Measurements from ENCODE around the gene EPHA3.

The EPHA3 gene

GRCh38 chr3:89436846-89437245 lies 329.4 kb downstream of the EPHA3 start:
- in situ Hi-C loops (cut with MboI; ENCODE audit: low pct_unique_long_range_greater_than_20kb, low sequenced_read_pairs, unreplicated experiment): no loop called here
- DNase-seq (ENCODE audit: low spot score): no peak
- no peak for TF ChIP-seq CTCF (IDR thresholded peaks at IDR 0.05; ENCODE audit: extremely low read depth, insufficient read depth, missing control alignments)

GRCh38 chr3:89440386-89440785 lies 333.0 kb downstream of the EPHA3 start:
- no peak for TF ChIP-seq CTCF (IDR thresholded peaks at IDR 0.05; ENCODE audit: extremely low read depth, insufficient read depth, missing control alignments)
- DNase-seq (ENCODE audit: low spot score): no peak
- in situ Hi-C loops (cut with MboI; ENCODE audit: low pct_unique_long_range_greater_than_20kb, low sequenced_read_pairs, unreplicated experiment): no loop called here

DNA sequence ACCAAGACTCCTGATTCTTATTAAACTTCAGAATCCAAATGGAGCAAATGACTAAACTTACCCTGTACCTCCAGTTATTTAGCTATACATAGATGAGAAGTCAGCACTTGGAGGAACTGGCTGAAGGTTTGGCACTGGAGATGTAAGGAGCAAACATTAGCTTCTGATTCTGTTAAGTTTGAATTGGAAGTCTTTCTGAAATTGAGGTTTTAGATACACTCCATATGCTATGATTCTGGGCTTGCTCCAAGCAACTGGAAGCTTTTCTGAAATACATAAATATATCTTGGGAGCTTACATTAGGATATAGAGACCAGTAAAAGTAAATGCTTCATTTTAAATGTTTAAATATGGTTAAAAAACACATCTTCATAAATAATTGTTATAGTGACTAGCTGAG lies 333.7 kb downstream of the EPHA3 start:
- TF ChIP-seq CTCF (IDR thresholded peaks at IDR 0.05; ENCODE audit: extremely low read depth, insufficient read depth, missing control alignments): no peak
- DNase-seq (ENCODE audit: low spot score): no peak

GRCh38 chr3:89446593-89446992 lies 339.2 kb downstream of the EPHA3 start:
- no peak for DNase-seq (ENCODE audit: low spot score)
- in situ Hi-C loops (cut with MboI; ENCODE audit: low pct_unique_long_range_greater_than_20kb, low sequenced_read_pairs, unreplicated experiment): no loop called here
- TF ChIP-seq CTCF (IDR thresholded peaks at IDR 0.05; ENCODE audit: extremely low read depth, insufficient read depth, missing control alignments): no peak

More for the DNA sequence above, 333.7 kb downstream of the EPHA3 start:
- in situ Hi-C loops (cut with MboI; ENCODE audit: low pct_unique_long_range_greater_than_20kb, low sequenced_read_pairs, unreplicated experiment): no loop called here

- no peak for DNase-seq (ENCODE audit: low spot score)
- TF ChIP-seq CTCF (IDR thresholded peaks at IDR 0.05; ENCODE audit: extremely low read depth, insufficient read depth, missing control alignments): no peak
- in situ Hi-C loops (cut with MboI; ENCODE audit: low pct_unique_long_range_greater_than_20kb, low sequenced_read_pairs, unreplicated experiment): no loop called here
Measured at GRCh38 chr3:89447243-89447642, 339.8 kb downstream of the EPHA3 start.

GRCh38 chr3:89449086-89449485 lies 341.7 kb downstream of the EPHA3 start:
- DNase-seq (ENCODE audit: low spot score): no peak
- TF ChIP-seq CTCF (IDR thresholded peaks at IDR 0.05; ENCODE audit: extremely low read depth, insufficient read depth, missing control alignments): no peak
- in situ Hi-C loops (cut with MboI; ENCODE audit: low pct_unique_long_range_greater_than_20kb, low sequenced_read_pairs, unreplicated experiment): no loop called here

- in situ Hi-C loops (cut with MboI; ENCODE audit: low pct_unique_long_range_greater_than_20kb, low sequenced_read_pairs, unreplicated experiment): no loop called here
- no peak for DNase-seq (ENCODE audit: low spot score)
- TF ChIP-seq CTCF (IDR thresholded peaks at IDR 0.05; ENCODE audit: extremely low read depth, insufficient read depth, missing control alignments): no peak
Measured at GRCh38 chr3:89452066-89452465, 344.6 kb downstream of the EPHA3 start.

Data from GM13977 (cell line).